DMS153 treated with DMSO at 0.1 percent for 48 hours (cell line): Measurements from ENCODE around the gene SLC37A1.

Source experiments
- DNase-seq: peaks from one replicate; lab custom pipeline; 2025; ENCODE audit not compliant: unreplicated experiment; lab: John Stamatoyannopoulos, UW

The SLC37A1 gene

DNA sequence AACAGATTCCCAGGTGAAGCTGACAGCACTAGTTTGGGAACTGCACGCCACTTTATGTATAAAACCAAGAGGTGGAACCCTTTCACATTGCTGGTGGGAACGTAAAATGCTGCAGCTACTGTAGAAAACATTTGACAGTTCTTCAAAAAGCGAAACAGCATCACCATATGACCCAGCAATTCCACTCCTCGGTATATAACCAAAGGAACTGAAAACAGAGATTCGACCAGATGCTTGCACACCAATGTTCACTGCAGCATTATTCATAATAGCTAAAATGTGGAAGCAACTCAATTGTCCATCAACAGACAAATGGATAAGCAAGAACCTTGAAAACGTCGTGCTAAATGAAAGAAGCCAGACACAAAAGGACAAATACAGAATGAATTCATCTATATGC lies 35.1 kb upstream of the SLC37A1 start:
- no peak for DNase-seq

DNA sequence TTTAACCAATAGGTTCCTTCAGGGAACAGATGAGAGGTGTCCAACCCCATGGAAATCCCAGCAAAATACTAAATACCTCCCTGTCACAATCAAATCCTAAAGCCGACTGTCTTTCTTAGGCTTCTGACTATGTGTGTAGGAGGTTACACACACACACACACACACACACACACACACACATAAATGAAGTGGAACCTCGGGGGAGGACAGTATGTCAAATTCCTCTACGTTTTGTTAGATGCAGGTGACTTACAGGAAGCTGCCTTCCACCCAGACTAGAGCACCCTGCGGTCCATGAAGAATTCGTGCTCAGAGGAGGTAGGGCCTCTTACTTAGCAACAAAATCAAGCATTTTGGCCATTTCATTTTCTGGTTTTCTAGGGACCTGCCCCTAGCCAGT lies 34.1 kb upstream of the SLC37A1 start:
- no peak for DNase-seq

DNA sequence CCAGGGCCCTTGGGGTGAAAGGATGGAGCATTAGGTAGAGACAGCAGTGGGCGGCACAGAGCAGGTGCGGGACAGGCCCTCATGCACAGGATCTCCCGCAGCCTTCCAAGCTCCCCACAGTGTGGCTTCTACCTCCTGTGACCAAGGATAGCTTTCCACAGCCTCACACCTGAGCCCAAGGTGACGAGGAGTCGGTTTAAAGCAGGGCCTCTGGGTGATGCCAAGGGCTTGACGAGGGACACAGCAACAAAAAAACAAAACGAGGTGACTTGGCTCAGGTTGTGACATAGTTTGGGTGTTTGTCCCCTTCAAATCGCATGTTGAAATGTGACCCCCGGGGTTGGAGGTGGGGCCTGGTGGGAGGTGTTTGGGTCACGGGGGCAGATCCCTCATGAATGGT lies 32.9 kb upstream of the SLC37A1 start:
- no peak for DNase-seq

DNA sequence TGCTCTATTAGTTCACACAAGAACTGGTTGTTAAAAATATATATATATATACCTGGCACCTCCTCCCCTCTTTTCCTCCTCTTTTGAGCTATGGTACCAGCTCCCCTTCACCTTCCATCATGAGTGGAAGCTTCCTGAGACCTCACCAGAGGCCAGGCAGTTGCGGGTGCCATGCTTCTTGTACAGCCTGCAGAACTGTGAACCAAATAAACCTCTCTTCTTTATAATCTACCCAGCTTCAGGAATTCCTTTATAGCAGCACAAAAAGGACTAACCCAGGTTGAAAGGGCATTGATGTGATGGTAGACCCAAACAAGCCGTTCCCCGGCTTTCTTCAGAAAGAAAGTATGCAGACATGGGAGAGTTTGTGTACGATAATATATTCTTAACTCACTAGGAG lies 32.5 kb upstream of the SLC37A1 start:
- no peak for DNase-seq

DNA sequence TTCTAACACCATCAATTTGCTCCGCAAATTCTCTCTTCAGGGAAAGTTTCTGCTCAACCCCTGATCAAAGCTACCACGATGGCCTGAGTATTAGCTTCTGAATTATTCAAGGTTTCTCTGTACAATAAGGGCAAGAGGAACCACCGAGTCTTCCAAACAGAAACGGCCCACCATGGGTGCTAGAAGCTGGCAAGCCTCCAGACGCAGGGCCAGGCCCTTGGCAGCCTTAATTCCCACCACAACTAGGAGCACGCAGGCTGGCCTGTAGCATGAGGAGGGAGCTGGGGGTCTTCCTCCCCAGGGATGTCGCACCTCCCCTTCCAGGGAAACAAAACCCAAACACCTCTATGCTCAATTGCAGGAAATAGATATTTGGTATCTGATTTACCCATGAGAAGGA lies 28.7 kb upstream of the SLC37A1 start:
- DNase-seq = no peak

DNA sequence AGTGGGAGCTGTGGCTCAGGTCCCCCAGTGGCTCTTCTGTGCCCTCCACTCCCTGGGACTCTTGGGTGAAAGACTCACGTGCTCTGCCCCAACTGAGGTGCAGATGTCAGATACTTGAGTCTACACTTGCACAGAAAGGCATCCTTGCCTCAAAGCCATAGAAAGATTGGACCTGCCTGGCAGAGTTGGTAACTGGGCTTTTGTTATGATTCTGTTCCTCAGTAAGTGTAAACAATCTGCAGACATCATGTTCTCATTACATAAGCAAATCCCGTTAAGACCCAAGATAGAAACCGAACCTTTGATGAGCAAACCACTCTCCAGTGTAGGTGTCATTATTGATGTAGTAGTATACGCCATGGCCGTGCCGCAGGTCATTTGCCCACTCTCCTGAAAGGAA lies 27.6 kb upstream of the SLC37A1 start:
- DNase-seq = no peak

DNA sequence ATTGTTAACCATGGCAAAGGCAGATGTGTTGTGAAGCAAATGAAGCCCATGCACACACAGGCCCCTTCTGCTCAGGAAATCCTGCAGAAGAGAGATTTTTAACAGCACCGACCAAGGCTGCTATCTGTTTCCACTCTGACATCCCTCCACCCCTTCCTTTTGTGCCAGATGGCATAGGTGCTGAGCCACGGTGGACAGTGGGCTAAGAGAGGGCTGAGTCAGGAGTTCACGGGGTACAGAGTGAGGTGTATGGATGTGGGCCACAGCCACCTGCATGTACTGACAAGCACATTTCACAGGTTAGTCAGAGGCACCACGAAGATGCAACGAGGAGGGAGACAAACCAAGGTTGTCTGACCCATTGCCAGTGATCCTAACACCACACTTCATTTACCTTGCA lies 27.1 kb upstream of the SLC37A1 start:
- no peak for DNase-seq

DNA sequence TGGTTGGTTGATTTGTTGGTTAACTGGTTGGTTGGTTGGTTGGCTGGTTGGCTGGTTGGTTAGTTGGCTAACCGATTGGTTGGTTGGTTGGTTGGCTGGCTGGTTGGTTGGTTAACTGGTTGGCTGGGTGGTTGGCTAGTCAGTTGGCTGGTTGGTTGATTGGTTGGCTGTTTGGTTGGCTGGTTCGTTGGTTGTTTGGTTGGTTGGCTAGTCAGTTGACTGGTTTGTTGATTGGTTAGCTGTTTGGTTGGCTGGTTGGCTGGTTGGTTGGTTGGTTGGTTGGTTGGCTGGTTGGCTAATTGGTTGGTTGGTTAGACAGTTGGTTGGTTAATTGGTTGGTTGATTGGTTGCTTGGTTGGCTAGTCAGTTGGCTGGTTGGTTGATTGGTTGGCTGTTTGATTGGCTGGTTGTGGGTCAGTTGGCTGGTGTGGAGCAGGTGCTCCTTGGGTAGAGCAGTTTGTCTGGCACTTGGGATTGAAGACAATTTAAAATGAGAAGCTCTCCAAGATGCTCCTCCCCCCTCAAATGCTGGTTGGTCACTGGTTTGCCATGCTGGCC lies 24.6 kb upstream of the SLC37A1 start:
- DNase-seq = no peak

DNA sequence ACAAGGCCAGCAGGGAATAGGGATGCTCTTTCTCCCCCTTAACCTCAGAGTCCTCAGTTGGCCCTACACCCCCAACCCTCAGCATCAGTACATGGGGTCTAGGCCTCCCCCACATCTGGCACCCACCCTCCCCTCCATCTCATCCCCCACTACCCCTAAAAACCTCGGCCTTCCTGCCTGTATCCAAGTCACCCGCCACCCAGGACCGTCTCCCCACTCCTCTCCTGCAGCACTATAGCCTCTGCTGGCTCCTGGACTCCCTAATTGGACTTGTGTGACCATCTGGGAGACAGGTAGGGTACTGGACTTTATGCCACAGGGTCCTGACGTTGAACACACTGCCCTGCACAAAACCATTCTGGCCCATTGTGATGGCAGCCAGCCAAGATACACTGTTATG lies 23.7 kb upstream of the SLC37A1 start:
- DNase-seq = no peak

DNA sequence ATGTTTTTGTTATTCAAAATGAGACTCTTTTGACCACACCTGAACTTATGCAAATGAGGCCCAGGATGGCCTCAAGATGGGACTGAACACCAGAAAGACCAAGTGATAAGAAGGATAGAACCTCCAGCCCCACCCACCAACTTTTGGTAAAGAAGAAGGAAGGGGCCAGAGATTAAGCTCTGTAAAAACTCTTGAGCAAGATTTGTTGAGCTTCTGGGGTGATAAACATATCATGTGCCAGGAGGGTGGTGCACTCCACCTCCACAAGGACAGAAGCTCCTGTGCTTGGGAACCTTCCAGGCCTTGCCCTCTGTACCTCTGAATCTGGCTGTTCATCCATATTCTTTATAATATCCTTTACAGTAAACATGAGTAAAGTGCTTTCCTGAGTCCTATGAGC lies 22.9 kb upstream of the SLC37A1 start:
- no peak for DNase-seq

DNA sequence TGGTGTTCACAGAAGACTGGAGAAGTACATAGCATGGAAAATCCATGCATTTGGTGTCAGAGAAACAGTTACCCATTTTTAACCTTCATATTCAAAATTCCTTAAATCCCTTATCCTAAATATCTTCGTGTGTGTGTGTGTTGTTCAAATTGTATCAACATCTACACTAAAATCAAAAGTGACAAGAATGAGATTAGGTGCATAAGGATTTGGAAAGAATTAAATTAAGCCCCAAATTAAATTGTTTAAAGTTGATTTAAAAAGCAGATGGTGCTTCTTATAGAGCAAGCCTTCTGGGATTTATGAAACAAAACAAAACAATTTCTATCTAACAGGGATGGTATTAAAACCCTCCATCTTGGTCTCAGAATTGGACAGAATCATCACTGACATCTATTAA lies 22.3 kb upstream of the SLC37A1 start:
- no peak for DNase-seq

DNA sequence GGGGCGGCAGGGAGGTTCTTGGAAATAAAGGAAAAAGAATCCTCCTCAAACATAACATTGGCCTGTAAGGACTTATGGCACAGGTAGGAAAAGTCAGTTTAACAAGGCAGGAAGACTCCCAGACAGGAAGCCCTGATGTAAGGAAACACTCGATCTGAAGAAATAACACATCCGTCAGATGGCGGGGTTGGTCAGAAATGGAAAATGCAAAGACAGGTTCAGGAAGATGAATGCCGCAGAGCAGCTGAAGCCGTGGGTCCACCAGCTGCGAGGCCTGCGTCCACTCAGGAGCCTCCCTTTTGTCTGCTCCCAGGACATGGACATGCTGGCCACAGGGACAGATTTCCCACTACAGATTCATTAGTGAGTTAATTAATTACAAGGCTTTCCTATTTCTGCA lies 21.5 kb upstream of the SLC37A1 start:
- DNase-seq = no peak

DNA sequence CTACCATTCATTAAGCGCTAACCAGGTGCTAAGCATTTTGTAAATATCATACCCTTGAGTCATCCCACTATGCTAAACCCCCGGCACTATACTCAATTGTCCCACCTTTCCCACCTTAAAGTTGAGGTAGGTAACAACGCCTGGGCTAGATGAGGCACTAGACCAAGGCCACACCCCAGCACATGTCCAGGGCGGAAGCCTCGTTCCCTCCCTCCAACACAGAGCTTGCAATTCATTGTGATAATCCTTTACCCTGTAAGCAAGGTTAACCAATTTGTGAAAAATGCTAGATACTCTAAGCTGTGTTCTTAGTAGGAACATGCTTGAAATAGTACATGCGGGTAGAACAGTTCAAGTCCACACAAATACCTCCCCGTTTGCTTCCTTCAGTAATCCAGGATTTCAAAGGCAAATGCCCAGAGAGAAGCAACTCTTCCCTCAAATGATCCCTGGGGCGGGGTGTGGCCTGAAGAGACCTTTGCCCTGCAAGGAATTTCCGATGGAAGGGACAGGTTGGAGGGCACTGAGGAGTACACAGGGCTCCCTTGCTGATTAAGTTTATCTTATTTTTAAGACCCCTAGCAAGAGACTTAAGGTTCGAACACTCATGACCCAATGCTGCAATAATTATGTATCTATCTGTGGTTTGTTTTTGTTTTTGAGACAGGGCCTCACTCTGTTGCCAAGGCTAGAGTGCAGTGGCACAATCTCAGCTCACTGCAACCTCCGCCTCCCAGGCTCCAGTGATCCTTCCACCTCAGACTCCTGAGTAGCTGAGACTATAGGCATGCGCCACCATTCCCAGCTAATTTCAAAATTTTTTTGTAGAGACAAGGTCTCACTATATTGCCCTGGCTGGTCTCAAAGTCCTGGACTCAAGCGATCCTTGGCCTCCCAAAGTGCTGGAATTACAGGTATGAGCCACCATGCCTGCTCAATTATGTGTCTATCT lies 20.3 kb upstream of the SLC37A1 start:
- DNase-seq = no peak

DNA sequence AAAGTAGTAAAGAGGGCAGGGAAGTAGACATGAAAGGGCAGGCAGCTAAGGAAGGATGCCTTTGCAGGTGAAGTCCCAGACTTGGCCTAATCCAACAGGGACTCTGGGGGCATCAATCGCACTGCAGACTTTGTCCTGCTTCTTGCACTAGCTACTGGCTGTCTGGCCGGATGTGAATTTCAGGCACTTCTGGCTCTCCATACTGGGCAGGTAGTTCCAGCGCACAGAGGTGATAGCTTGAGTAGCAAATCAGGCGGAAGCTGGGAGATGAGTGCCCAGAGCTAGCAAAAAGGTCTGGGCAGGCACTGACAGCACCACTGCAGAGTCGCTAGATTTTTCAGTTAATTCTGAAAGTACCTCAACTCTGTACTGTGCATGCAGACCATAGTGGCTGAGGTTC lies 18.6 kb upstream of the SLC37A1 start:
- no peak for DNase-seq

DNA sequence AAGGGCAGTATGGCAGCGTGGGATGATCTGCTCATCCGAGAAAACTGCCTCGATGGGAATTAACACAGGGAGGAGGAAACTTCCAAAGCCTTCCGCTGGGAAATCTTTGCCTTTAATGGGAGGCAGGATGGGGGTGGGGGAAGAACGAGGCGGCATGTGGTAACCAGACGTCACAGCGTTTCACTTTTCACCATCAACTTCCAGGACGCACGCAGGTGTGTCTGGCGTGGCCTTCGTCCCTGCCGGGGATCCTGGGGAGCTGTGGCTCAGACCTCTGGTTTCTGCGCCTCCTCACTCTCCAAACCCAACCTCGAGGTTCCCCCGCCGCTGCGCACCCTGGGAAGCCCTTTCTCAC lies 17.9 kb upstream of the SLC37A1 start:
- DNase-seq = peak; percentile 46

DNA sequence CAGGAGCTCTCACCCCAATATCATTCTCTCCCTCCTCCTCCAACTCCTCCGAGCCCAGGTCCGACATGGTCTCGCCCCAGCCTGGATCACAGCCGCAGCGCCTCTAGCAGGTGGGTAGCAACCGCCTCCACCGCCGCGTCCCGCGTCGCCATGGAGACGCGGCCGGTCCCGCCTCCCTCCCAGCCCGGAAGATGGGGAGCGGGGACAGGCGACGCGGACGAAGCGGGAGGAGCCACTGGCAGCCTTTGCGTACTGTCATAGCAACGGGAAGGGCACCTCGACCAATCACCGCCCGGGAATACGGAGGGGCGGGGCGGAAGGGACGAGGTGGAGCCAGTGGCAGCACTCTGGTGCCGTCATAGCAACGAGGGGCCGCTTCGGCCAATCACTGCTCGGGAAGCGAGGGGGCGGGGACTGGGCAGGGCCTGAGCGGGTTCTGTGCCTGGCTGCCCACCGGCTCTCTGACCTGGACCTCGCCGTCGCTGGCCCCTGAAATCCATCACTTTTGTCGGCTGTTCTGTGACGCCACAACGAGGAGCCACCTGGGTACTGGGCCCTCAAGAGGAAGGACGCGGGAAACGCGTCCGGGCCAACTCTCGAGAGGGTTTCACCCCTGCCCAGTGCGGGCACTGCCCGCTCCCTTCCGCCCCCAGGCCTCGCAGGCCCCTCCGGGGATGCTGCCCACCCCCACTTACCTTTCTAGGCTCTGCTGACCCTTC lies 17.4 kb upstream of the SLC37A1 start, which contains the start of gene RSPH1:
RSPH1 (minus strand) TSS at position 105 of the 719 bp plus-strand sequence; CDS start at position 67, 38 bp downstream.
- peak; percentile 97 for DNase-seq

DNA sequence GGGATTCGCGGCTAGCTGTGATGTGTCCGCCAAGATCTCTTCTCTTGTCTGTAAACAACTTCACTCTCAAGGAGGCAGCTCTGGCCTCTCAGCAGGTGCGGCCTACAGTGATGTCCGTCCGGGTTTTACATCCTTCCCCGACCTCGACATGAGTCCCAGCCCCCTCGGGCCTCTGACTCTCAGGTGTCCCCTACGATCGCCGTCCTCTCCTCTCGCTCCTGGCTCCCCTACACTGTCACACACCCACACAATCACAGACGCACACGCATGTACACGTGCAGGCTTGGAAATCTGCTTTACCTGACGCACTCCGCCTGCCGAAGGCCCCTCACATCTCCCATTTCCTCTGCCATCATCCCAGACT lies 16.8 kb upstream of the SLC37A1 start:
- no peak for DNase-seq

DNA sequence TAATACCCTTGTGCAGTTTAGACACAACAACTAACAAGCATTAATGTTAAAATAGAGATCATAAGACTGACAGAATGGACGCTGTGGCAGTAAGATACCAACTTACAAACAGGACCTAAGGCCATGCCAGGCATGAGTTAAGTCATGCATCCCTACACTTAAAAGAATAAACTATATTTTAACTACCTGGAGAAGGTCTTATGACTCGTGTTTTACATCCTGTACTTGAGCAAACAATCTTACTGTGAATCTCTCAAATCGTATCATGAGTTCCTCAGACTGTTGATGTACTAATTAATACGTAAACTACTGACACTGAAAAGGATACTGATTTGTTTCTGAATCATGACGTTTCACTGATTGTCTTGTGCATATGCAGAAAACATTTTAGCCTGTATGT lies 15.6 kb upstream of the SLC37A1 start:
- DNase-seq = no peak

DNA sequence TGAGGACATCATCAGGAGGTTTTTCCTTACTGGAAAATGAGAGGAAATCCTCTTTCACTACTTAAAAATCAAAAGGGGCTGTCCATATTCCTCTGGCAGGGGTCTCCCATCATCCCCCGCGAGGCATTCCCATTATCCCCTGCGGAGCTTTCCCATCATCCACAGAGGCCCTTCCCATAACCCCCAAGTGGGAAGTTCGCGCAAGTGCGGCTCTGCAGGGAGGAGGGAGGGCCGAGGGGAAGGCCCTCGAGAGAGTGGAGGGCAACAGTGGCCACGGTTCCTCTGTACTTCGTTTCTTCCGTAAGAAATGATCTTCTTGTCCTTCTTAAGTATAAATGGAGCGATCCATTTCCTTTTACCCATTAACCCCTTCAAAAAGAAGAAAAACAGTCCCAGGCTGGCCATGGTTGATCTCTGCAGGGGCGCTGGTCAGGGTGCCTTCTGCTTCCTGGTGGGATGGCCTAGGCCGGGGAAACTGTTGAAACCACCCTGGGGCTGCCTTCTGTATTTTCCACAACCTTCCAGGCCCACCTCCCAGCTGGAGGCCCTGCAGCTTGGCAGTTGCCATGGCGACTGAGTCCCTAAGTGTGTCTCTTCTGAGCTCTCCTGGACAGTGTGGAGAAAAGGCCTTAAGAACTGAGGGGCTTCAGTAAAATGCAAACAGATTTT lies 14.1 kb upstream of the SLC37A1 start:
- DNase-seq = no peak

DNA sequence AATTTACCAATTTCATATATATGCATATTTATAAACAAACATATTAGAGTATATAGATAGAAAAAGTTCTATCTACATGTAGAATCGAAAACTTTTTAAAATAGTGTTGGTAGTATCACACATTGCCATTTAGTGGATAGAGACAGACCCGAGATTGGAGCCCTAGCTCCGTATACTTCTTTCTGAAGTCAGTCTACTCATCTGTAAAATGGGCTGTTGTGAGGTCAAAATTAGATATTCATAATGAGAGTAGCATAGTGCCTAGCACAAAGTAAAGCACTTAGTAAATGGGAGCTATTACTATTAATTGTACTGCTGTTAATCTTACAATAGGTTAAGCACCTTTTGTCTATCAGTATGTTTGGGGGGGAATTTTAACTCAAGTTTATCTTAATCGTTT lies 13.4 kb upstream of the SLC37A1 start:
- no peak for DNase-seq

DNA sequence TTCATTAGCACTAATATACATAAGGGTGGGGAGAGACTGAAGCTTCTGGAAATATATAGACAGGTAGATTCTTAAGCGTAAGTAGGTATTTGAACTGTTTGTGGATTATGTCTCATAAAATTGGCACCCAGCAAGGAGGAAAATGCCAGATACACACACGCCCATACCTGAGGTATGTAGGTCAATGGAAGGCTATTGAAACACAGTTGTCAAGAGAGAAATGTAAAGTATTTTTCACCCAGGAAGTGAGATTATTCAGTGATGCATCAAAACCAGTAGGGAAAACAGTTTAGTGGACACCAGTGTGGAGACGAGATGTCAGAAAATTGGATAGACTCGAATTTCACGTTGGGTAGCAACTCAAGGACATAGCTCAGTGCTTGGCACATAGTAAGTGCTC lies 12.9 kb upstream of the SLC37A1 start:
- DNase-seq = no peak

DNA sequence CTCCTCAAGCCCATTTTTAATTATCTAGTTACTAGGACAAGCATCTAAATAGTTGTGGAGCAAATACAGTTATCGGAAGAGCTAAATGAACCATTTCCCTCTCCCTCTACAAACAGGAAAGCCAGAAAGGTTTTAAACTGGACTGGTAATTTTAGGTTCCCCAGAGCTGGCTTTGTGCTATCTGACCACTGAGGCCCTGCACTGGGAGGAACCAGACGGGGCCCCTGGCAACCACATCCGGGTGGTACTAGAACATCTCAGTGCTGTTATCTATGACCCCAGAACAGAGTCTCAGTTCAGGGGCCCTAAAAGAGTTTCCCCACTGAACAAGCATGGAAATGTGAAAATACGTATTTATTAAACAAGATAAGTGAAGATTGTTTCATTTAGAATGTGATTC lies 9.9 kb upstream of the SLC37A1 start:
- no peak for DNase-seq
